ENCODE results near the gene TNRC18.

DNA sequence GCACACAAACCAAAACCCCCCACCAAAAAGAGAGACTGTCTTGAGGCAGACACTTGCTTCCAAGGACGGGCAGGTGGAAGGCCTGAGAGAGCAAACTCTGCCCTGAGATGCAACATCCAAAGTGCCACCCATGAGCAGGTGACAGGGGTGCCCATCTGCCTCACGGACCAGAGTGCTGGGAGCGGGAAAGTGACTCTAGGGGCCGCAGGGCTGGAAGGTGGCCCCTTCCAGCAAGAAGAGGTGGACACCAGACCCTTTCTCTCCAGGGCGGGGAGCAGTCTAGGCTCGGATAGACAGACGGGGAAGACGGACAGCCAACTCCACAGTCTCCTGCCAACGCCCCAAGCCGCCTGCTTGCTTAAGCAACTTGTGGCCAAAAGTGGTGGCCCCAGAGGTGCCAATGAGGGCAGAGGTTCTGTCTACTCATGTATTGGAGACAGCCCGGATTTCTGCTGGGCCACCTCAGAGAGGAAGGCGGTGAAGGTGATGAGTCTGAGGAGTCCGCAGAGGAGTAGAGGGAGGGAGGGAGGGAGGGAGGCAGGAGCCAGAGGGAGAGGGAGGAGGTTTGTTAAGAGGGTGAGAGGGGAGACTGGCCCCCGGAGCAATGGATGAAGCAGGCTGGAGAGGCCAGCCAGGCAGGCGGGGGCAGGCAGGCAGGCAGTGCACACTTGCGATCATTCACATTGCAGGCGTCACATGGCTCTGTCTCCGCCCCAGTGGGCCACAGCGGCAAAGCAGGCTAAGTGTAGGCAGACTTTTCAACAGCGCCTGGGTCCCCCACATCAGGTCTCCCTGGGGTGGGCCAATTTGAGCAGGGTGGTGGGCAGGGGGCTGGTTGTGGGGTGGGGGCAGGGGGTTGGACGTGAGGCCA, 75.3 kb downstream of the TNRC18 start:
- peak in 2 of 3 experiments; percentile 32 to 45; a peak in 2 of 4 replicates for TF ChIP-seq CTCF (IDR thresholded peaks at IDR 0.05; ENCODE audit: control extremely low read depth in 1 of 3, insufficient read depth in 1 of 3, low read depth in 1 of 3, low read length in 3 of 3)
- no peak for TF ChIP-seq SIRT6 (IDR thresholded peaks at IDR 0.05; ENCODE audit: low read length)
- TF ChIP-seq ZNF274 (IDR thresholded peaks at IDR 0.05; ENCODE audit: borderline replicate concordance, extremely low read depth, low read length): no peak
- no peak for TF ChIP-seq POLR2A (IDR thresholded peaks at IDR 0.05; ENCODE audit: control extremely low read depth in 1 of 2, low read depth in 2 of 2, low read length in 2 of 2)
- no peak for TF ChIP-seq ATF2 (IDR thresholded peaks at IDR 0.05; ENCODE audit: low read length)
- TF ChIP-seq TCF12 (IDR thresholded peaks at IDR 0.05; ENCODE audit: low read depth, low read length): no peak
- no peak for TF ChIP-seq CBX5 (IDR thresholded peaks at IDR 0.05; ENCODE audit: low read depth, low read length)
